ENCODE data around the gene USP48. TPM values are rescaled to one million over a fixed set of nuclear protein-coding genes. Genes with fewer than 3 reads are reported as not detected.

The USP48 gene
- total RNA-seq, 1 experiment from 2014 or later: 34.3 TPM

GRCh38 chr1:21736011-21736410 lies 46.9 kb downstream of the USP48 start:
- H3K4me3 ChIP-seq: no peak overlapping the region
- no peak overlapping the region for H3K27ac ChIP-seq
- no peaks in the 10 kb centered on the region for H3K9me3 ChIP-seq (replicated peaks)
- H3K36me3 ChIP-seq: peaks cover 64% of the 10 kb centered on the region
- peaks cover 14% of the 10 kb centered on the region for H3K4me1 ChIP-seq (replicated peaks)
- no peak for DNase-seq (ENCODE audit: low read depth in 1 of 2, low spot score in 2 of 2)
- no peaks in the 10 kb centered on the region for H3K27me3 ChIP-seq (replicated peaks)

DNA sequence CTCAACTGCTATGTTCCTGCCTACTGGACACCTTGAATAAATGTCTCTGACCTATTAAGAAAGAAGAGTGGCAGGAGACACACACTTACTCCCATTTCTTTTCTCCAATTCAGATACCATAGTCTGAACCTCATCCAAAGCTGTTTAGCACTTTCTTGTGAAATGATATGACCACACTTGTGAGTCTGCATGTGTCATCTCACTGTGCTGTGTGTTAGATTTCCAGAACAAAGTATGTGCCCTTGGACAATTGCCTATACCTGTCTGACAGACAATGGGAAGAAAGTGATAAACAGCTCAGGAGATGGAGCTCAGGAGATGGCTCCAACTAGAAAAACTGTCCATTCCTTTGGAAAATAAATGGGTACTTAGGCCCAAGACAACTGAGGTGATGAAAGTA lies 48.4 kb downstream of the USP48 start:
- Histone ChIP-seq H3K36me3 (peaks cover 61% of the 10 kb centered on the region), H3K9me3 (replicated peaks) (no peaks in the 10 kb centered on the region), H3K4me3 (no peak overlapping the region), H3K27ac (no peak overlapping the region), H3K4me1 (replicated peaks) (no peaks in the 10 kb centered on the region), H3K27me3 (replicated peaks) (no peaks in the 10 kb centered on the region)
- DNase-seq (ENCODE audit: low read depth in 1 of 2, low spot score in 2 of 2): no peak

- Histone ChIP-seq H3K36me3 (peaks cover 66% of the 10 kb centered on the region), H3K4me1 (replicated peaks) (no peaks in the 10 kb centered on the region), H3K4me3 (no peak overlapping the region), H3K9me3 (replicated peaks) (no peaks in the 10 kb centered on the region), H3K27ac (no peak overlapping the region), H3K27me3 (replicated peaks) (no peaks in the 10 kb centered on the region)
- no peak for DNase-seq (ENCODE audit: low read depth in 1 of 2, low spot score in 2 of 2)
Observed at GRCh38 chr1:21732664-21733063, 50.3 kb downstream of the USP48 start.

DNA sequence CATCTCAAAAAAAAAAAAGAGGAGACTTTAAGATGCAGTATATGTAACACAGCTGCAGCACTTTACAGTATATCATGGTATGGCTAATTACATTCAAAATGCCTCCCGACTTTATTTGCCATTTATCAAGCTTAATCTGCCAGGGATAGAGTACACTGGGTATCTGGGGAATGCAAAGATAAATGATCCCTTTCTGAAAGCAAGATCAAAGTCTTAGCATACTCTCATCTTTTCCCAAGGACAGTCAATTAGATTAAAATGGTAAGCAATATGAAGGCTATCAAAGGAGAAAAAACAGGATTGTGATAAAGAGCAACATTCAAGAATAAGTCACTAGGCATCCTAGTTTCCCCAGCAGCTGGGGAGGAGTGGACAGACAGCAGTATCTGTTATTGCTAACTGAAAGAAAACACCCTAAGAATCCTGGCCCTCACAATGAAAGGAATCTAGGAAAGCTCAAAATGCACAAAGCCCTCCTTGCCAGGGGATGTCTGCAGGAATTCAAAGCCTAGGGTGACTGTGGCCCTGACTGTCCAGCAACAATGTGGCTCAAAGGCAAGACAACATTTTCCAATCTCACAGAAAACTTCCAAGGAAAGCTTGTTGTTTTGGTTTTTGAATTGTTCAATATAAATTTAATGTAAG lies 57.1 kb downstream of the USP48 start:
- Histone ChIP-seq H3K27me3 (replicated peaks) (no peaks in the 10 kb centered on the region), H3K27ac (no peak overlapping the region), H3K9me3 (replicated peaks) (no peaks in the 10 kb centered on the region), H3K4me1 (replicated peaks) (no peaks in the 10 kb centered on the region), H3K4me3 (no peak overlapping the region), H3K36me3 (peaks cover 45% of the 10 kb centered on the region)
- DNase-seq (ENCODE audit: low read depth in 1 of 2, low spot score in 2 of 2): no peak

- H3K9me3 ChIP-seq (replicated peaks): no peaks in the 10 kb centered on the region
- no peak for DNase-seq (ENCODE audit: low read depth in 1 of 2, low spot score in 2 of 2)
- H3K27ac ChIP-seq: no peak overlapping the region
- H3K27me3 ChIP-seq (replicated peaks): no peaks in the 10 kb centered on the region
- no peak overlapping the region for H3K4me3 ChIP-seq
- H3K4me1 ChIP-seq (replicated peaks): no peaks in the 10 kb centered on the region
- H3K36me3 ChIP-seq: peaks cover 45% of the 10 kb centered on the region
Observed at GRCh38 chr1:21724570-21724969, 58.4 kb downstream of the USP48 start.

- no peaks in the 10 kb centered on the region for H3K4me1 ChIP-seq (replicated peaks)
- H3K4me3 ChIP-seq: no peak overlapping the region
- peaks cover 49% of the 10 kb centered on the region for H3K36me3 ChIP-seq
- no peaks in the 10 kb centered on the region for H3K9me3 ChIP-seq (replicated peaks)
- no peak for DNase-seq (ENCODE audit: low read depth in 1 of 2, low spot score in 2 of 2)
- no peaks in the 10 kb centered on the region for H3K27me3 ChIP-seq (replicated peaks)
- H3K27ac ChIP-seq: no peak overlapping the region
Observed at GRCh38 chr1:21724098-21724497, 58.9 kb downstream of the USP48 start.

DNA sequence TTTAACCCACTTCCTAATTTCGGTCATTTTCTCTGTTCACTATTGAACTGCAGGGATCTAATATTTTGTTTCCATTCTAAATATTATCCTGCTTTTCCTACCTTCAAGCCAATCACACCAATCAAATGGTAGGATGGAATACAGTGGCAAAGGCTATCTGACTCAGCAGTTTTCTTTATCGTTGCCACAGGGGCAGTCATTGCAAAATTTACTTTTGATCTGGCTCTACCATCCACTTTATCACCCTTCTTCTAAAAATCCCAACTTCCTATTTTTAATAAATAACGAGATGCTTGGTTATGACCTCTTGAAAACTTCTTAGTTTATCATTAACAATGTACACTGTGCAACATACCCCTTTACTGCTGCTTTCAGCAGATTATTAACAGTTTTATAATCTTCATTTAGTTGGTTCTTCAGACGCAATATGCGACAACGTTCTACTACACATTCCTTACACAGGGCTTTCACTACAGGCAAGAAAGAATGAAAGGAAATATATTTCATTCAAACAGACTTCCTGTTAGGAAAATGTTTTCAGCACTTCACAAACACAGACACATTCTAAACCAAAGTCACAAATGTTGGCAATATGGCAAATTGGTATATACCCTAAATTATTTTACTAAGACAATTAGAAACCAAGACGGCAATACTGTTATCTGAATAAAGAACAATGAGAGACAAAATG lies 61.5 kb downstream of the USP48 start:
- Histone ChIP-seq H3K4me1 (replicated peaks) (no peaks in the 10 kb centered on the region), H3K36me3 (peaks cover 53% of the 10 kb centered on the region), H3K27ac (no peak overlapping the region), H3K4me3 (no peak overlapping the region), H3K27me3 (replicated peaks) (no peaks in the 10 kb centered on the region), H3K9me3 (replicated peaks) (no peaks in the 10 kb centered on the region)
- no peak for DNase-seq (ENCODE audit: low read depth in 1 of 2, low spot score in 2 of 2)

GRCh38 chr1:21716169-21716568 lies 66.8 kb downstream of the USP48 start:
- H3K36me3 ChIP-seq: peaks cover 67% of the 10 kb centered on the region
- no peak overlapping the region for H3K27ac ChIP-seq
- no peak for DNase-seq (ENCODE audit: low read depth in 1 of 2, low spot score in 2 of 2)

DNA sequence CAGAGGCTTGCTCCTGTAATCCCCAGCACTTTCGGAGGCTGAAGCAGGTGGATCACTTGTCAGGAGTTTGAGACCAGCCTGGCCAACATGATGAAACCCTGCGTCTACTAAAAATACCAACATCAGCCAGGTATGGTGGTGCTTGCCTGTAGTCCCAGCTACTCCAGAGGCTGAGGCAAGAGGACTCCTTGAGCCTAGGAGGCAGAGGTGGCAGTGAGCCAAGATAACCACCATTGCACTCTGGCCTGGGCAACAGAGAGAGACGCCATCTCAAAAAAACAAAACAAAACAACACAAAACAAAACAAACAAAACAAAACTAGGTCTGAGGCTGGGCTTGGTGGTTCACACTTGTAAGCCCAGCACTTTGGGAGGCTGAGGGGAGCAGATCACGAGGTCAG lies 75.1 kb downstream of the USP48 start:
- no peak for DNase-seq (ENCODE audit: low read depth in 1 of 2, low spot score in 2 of 2)

More at GRCh38 chr1:21716169-21716568, 66.8 kb downstream of the USP48 start:
- no peaks in the 10 kb centered on the region for H3K9me3 ChIP-seq (replicated peaks)
- no peak overlapping the region for H3K4me3 ChIP-seq
- no peaks in the 10 kb centered on the region for H3K4me1 ChIP-seq (replicated peaks)
- H3K27me3 ChIP-seq (replicated peaks): no peaks in the 10 kb centered on the region

DNA sequence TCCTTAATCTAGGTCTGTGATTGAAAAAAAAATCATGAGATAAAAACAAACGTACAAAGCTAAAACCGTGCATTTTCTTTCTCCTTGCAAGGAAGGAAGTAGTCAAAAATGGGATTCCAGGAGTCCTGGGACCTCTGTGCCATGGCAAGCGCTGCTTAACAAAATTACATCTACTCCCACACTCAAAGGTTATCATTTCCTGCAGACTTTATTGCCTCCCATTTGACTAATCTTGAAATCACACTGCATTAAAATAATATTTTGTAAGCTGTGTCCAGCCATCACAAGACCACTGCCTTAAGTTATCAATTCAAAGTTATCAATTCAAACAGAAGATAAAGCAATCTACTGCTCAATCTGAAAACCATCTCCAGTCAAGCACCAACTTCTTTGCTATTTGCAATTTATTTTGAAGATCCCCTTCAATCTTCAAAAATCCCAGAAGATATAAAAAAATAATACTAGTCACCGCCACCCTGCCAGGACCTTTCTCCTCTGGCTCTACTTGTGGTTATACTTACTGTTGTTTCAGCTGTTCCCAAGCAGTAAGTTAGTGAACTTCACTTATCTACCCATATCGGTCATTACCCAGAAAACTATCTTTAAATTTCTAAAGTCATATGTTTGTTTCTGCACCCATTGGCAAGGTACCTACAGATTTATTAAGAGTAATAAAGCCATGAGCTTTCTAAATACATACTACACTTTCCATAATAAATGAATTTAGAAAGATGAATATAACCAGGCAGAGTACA lies 75.7 kb downstream of the USP48 start:
- DNase-seq (ENCODE audit: low read depth in 1 of 2, low spot score in 2 of 2): no peak
- peaks cover 13% of the 10 kb centered on the region for H3K4me1 ChIP-seq (replicated peaks)
- H3K9me3 ChIP-seq (replicated peaks): no peaks in the 10 kb centered on the region
- peaks cover 36% of the 10 kb centered on the region for H3K36me3 ChIP-seq
- no peak overlapping the region for H3K27ac ChIP-seq
- no peaks in the 10 kb centered on the region for H3K27me3 ChIP-seq (replicated peaks)
- H3K4me3 ChIP-seq: no peak overlapping the region

More for the DNA sequence above, 75.1 kb downstream of the USP48 start:
- no peak overlapping the region for H3K4me3 ChIP-seq
- no peaks in the 10 kb centered on the region for H3K9me3 ChIP-seq (replicated peaks)
- H3K27ac ChIP-seq: no peak overlapping the region
- H3K27me3 ChIP-seq (replicated peaks): no peaks in the 10 kb centered on the region
- peaks cover 13% of the 10 kb centered on the region for H3K4me1 ChIP-seq (replicated peaks)
- peaks cover 30% of the 10 kb centered on the region for H3K36me3 ChIP-seq

DNA sequence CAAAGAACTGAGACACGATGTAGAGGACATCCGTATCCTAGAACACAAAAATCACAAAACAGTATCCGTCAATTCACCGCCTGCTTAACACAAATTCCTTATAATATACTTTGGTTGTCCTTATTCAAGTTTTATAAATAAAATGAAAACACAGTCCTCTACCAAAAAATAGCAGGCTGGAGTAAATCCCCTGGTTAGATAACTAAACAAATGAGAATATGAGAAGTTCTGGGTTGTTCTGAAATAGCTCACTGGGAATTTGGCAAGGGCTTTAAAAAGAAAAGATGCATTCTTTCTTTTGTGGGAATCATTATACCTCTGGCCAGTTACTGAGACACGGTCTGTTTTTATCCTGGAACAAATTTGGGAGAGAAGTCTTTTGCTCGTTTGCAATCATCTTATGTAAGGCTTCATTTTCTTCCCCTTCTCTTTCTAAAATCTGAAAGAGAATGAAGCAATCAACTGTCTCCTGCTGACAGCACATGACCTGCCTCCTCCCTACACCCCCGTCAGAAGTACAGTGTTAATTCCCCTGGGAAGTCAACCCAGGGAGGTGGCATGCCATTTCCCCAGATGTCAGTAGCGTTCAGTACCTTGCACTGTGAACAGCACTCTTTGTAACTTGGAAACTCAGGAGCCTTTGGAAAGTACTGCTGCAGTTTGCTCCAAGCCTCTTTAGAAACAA lies 76.7 kb downstream of the USP48 start:
- H3K4me3 ChIP-seq: no peak overlapping the region
- H3K4me1 ChIP-seq (replicated peaks): peaks cover 13% of the 10 kb centered on the region
- H3K27me3 ChIP-seq (replicated peaks): no peaks in the 10 kb centered on the region
- no peak overlapping the region for H3K27ac ChIP-seq
- DNase-seq (ENCODE audit: low read depth in 1 of 2, low spot score in 2 of 2): peak in 1 of 2 experiments; percentile 9
- no peaks in the 10 kb centered on the region for H3K9me3 ChIP-seq (replicated peaks)
- H3K36me3 ChIP-seq: peaks cover 40% of the 10 kb centered on the region

- H3K36me3 ChIP-seq: peaks cover 42% of the 10 kb centered on the region
Observed at GRCh38 chr1:21705303-21705980, 77.5 kb downstream of the USP48 start.

GRCh38 chr1:21704145-21704544 lies 78.8 kb downstream of the USP48 start:
- Histone ChIP-seq H3K9me3 (replicated peaks) (no peaks in the 10 kb centered on the region), H3K36me3 (peaks cover 47% of the 10 kb centered on the region)
- DNase-seq (ENCODE audit: low read depth in 1 of 2, low spot score in 2 of 2): no peak

More at GRCh38 chr1:21705303-21705980, 77.5 kb downstream of the USP48 start:
- Histone ChIP-seq H3K9me3 (replicated peaks) (no peaks in the 10 kb centered on the region), H3K27ac (no peak overlapping the region), H3K4me3 (no peak overlapping the region), H3K27me3 (replicated peaks) (no peaks in the 10 kb centered on the region), H3K4me1 (replicated peaks) (peaks cover 13% of the 10 kb centered on the region)
- DNase-seq (ENCODE audit: low read depth in 1 of 2, low spot score in 2 of 2): no peak

More at GRCh38 chr1:21704145-21704544, 78.8 kb downstream of the USP48 start:
- Histone ChIP-seq H3K27ac (no peak overlapping the region), H3K4me1 (replicated peaks) (peaks cover 3% of the 10 kb centered on the region; the same call in 1 of the 2 replicates), H3K4me3 (no peak overlapping the region), H3K27me3 (replicated peaks) (no peaks in the 10 kb centered on the region)

All from SJSA1 (cell line).